K562 (cell line): ENCODE data around the gene APBA2. TPM values are rescaled to one million over a fixed set of nuclear protein-coding genes. Genes with fewer than 3 reads are reported as not detected.

Experiments
- ATAC-seq: fragments of 200-7000 bp; cut with Tn5 transposase; 3 replicates; pipeline ENCODE4 v1.9.1; 2020; ENCODE audit warnings: moderate library complexity
- BruUV-seq: library from RNA; stranded (reverse); fragments of 400-500 nt; replicated peaks from 2 replicates; lab custom pipeline; 2021; lab: Mats Ljungman, UMichigan
- CTCF ChIA-PET: fragments of 300-600 bp; formaldehyde crosslinking; extraction: SDS; loops from one replicate; lab custom pipeline; 2021; ENCODE audit warnings: low intra/inter-chr PET ratio; lab: Yijun Ruan, JAX
- POLR2A ChIA-PET: fragments of 300-600, 350-650 bp; sonication (Branson Sonifier 250); formaldehyde crosslinking; extraction: SDS; loops from one replicate; lab custom pipeline; 2021; ENCODE audit warnings: antibody characterized with exemption, inconsistent platforms; lab: Yijun Ruan, JAX
- DNase-seq, 4 experiments: peaks; one replicate each; pipeline versions ENCODE4 v3.0.0 to v3.0.0-alpha.2; 2011 to 2018; ENCODE audit warnings: low spot score in 3 of 4, mixed read lengths in 3 of 4; ENCODE audit errors: extremely low read depth in 1 of 4
- FAIRE-seq: peaks from 2 replicates; lab custom pipeline; 2011; peaks lifted over from hg19 to GRCh38; lab: Jason Lieb, UNC
- H2AFZ ChIP-seq: 2 replicates; pipeline ENCODE4 v1.6.0; 2011; ENCODE audit warnings: low read depth, low read length, control low read depth, inconsistent platforms
- H3K27ac ChIP-seq: fragments of 200-600 bp; 3 replicates; pipeline ENCODE4 v1.8.0; 2011; ENCODE audit warnings: low read depth, mild to moderate bottlenecking, control low read depth, inconsistent platforms, low read length, moderate library complexity, mixed read lengths; ENCODE audit errors: extremely low read depth
- H3K27me3 ChIP-seq, 2 experiments: fragments of 300-600 bp in 1 of 2; 2 replicates in 1 of 2; 3 replicates in 1 of 2; pipeline versions ENCODE4 v1.6.0 to v1.8.0; 2011; ENCODE audit warnings: inconsistent platforms in 2 of 2, low read length in 2 of 2, mild to moderate bottlenecking in 1 of 2, mixed read lengths in 1 of 2, moderate library complexity in 1 of 2; ENCODE audit not compliant: control insufficient read depth in 2 of 2, insufficient read depth in 2 of 2
- H3K36me3 ChIP-seq: fragments of 300-600 bp; 3 replicates; pipeline ENCODE4 v1.8.0; 2011; ENCODE audit warnings: mild to moderate bottlenecking, low read length, inconsistent platforms; ENCODE audit not compliant: control insufficient read depth, insufficient read depth
- H3K4me1 ChIP-seq, 2 experiments: fragments of 200-600 bp in 1 of 2; replicated peaks in 1 of 2; 2 replicates in 1 of 2; 3 replicates in 1 of 2; pipeline versions ENCODE4 v1.5.1 to v1.8.0; 2011; ENCODE audit warnings: inconsistent platforms in 2 of 2, low read length in 2 of 2, mild to moderate bottlenecking in 1 of 2, mixed read lengths in 1 of 2, moderate library complexity in 1 of 2; ENCODE audit not compliant: control insufficient read depth in 2 of 2, insufficient read depth in 2 of 2
- H3K4me2 ChIP-seq: 2 replicates; pipeline ENCODE4 v1.6.1; 2011; ENCODE audit warnings: low read length, control low read depth, inconsistent platforms, mixed read lengths; ENCODE audit not compliant: insufficient read depth
- H3K4me3 ChIP-seq: fragments of 200-600 bp; sonication (generic), shearing (Covaris generic); 2 replicates; pipeline ENCODE4 v1.5.1; 2016; ENCODE audit warnings: control low read depth, inconsistent platforms
- H3K79me2 ChIP-seq: fragments of 200-600 bp; 3 replicates; pipeline ENCODE4 v1.8.0; 2011; ENCODE audit warnings: low read length, inconsistent platforms; ENCODE audit not compliant: control insufficient read depth, insufficient read depth
- H3K9ac ChIP-seq, 2 experiments: 2 replicates each; pipeline versions ENCODE4 v1.6.0 to v1.6.1; 2011; ENCODE audit warnings: low read depth in 2 of 2, low read length in 2 of 2, control low read depth in 1 of 2, inconsistent platforms in 1 of 2, mild to moderate bottlenecking in 1 of 2, mixed read lengths in 1 of 2; ENCODE audit not compliant: insufficient read depth in 1 of 2
- H3K9me1 ChIP-seq: one replicate; pipeline ENCODE4 v1.6.0; 2011; ENCODE audit warnings: inconsistent platforms, mild to moderate bottlenecking, low read length, moderate library complexity; ENCODE audit not compliant: control insufficient read depth, insufficient read depth
- H3K9me3 ChIP-seq: replicated peaks from 2 replicates; pipeline ENCODE4 v1.5.1; 2011; ENCODE audit warnings: low read depth, low read length, inconsistent platforms; ENCODE audit not compliant: control insufficient read depth, insufficient read depth
- H4K20me1 ChIP-seq: replicated peaks from 2 replicates; pipeline ENCODE4 v1.6.1; 2011; ENCODE audit warnings: low read length, inconsistent platforms, mixed read lengths; ENCODE audit not compliant: control insufficient read depth, insufficient read depth
- NR2F6 ChIP-seq: fragments of 450-650 bp; formaldehyde crosslinking; IDR thresholded peaks from 2 replicates; pipeline ENCODE4 v1.4.0; 2020; ENCODE audit warnings: mild to moderate bottlenecking
- SMAD4 ChIP-seq: fragments of 250-450 bp; sonication (Bioruptor Pico); conservative IDR thresholded peaks from 2 replicates; pipeline ENCODE4 v1.8.0; 2021; ENCODE audit warnings: inconsistent platforms, mild to moderate bottlenecking, moderate library complexity
- SRSF1 ChIP-seq: fragments of 200-400 bp; formaldehyde crosslinking; IDR thresholded peaks from 2 replicates; pipeline ENCODE4 v1.6.1; 2017; ENCODE audit warnings: mild to moderate bottlenecking, low read depth, low read length, moderate library complexity
- THRA ChIP-seq: fragments of 450-650 bp; IDR thresholded peaks from 2 replicates; pipeline ENCODE4 v1.6.1; 2017; ENCODE audit warnings: mild to moderate bottlenecking, moderate library complexity
- WGBS: fragments of 100-300 bp; shearing (Covaris generic); methylation state at CpG from one replicate; pipeline ENCODE4 v1.1.6; 2016; ENCODE audit warnings: low coverage, mixed read lengths; ENCODE audit not compliant: insufficient coverage; ENCODE audit errors: missing lambda C conversion rate; 5-methylcytosine and 5-hydroxymethylcytosine counted together
- in situ Hi-C: fragments of 300-500 bp; cut with MboI; formaldehyde crosslinking; loops from 4 replicates; pipeline ENCODE4 v1.15.0; 2018; ENCODE audit warnings: inconsistent platforms, mixed read lengths
- intact Hi-C: fragments of 100-400 bp; cut with micrococcal nuclease; formaldehyde crosslinking; loops from 2 replicates; pipeline ENCODE4 v1.14.2; 2022
- polyA plus RNA-seq, 8 experiments: library from polyadenylated mRNA; depleted of rRNA in 4 of 8; stranded (reverse) in 5 of 8; unstranded in 3 of 8; fragments of >200 nt; fragmentation: Nextera tagmentation in 2 of 8; fragmentation: Illumina TruSeq in 1 of 8; extraction: Ambion mirVana in 2 of 8; extraction: Trizol in 1 of 8; gene quantifications; 2 replicates each; pipeline versions ENCODE4 v1.2.1 to v1.2.3, GENCODE V29; 2011 to 2014; ENCODE audit warnings: inconsistent platforms in 1 of 8, missing spikeins in 1 of 8
- total RNA-seq, 7 experiments: library from RNA; depleted of rRNA in 6 of 7; stranded (reverse); fragments of >200 nt in 6 of 7; fragmentation: Illumina TruSeq in 2 of 7; extraction: Trizol in 2 of 7; gene quantifications; 2 replicates each; pipeline versions ENCODE4 v1.2.1 to v1.2.3, GENCODE V29; 2011 to 2021; ENCODE audit warnings: low replicate concordance in 1 of 7

APBA2 gene
- total and polyA plus RNA-seq, 9 of the 15 experiments (the other 6 are each of a cell fraction or from before 2014, with no cell fraction given): 0.24 to 40.9 (median 25.2) TPM

GRCh38 chr15:29040370-29040751 lies 154.6 kb downstream of the APBA2 start (continued):
- no peak for TF ChIP-seq SRSF1
- TF ChIP-seq SMAD4 (CRISPR knock-in tag): no peak
- no peak for TF ChIP-seq THRA

- TF ChIP-seq NR2F6 (CRISPR knock-in tag): no peak
- no peak overlapping the region for H2AFZ ChIP-seq
- H3K9ac ChIP-seq: no peak overlapping the region
- no peaks in the 10 kb centered on the region for H3K9me1 ChIP-seq
- ChIA-PET POLR2A (interaction anchor here (1.1 to 1.3 kb wide), 2 partner anchors 14 to 59 kb away, joined by 3 to 4 read pairs; no protein-coding TSS in a partner anchor), CTCF (no interaction called here)
- 72% methylated on average over 9 of the region's 9 CpGs for WGBS
- DNase-seq (no peak), ATAC-seq (no peak), FAIRE-seq (no peak)
- H3K27ac ChIP-seq: no peak overlapping the region
- H3K79me2 ChIP-seq: no peaks in the 10 kb centered on the region
- BruUV-seq: no TSS peak
- intact Hi-C loops (no loop called here), in situ Hi-C loops (no loop called here)
- no peaks in the 10 kb centered on the region for H3K36me3 ChIP-seq
- no peaks in the 10 kb centered on the region for H3K9me3 ChIP-seq
- H3K4me2 ChIP-seq: no peak overlapping the region
- no peaks in the 10 kb centered on the region; a peak in 1 of 5 replicates for H3K4me1 ChIP-seq
- H3K27me3 ChIP-seq: no peaks in the 10 kb centered on the region
- H4K20me1 ChIP-seq: no peaks in the 10 kb centered on the region
- no peak overlapping the region for H3K4me3 ChIP-seq
Observed at GRCh38 chr15:29043736-29044502, 158.1 kb downstream of the APBA2 start.
